Uterus (tissue), 4 donors: ENCODE results near the gene FAM168A. TPM values are rescaled to one million over a fixed set of nuclear protein-coding genes. Genes with fewer than 3 reads are reported as not detected.

Experiments used
- DNase-seq, 2 donors: peaks; one replicate each; pipeline ENCODE4 v3.0.0-alpha.2; 2019 to 2020
- H3K27ac ChIP-seq, 2 donors: fragments of 200-600 bp; sonication (generic); 1 replicate in 1 of 2; 2 replicates in 1 of 2; pipeline ENCODE4 v1.5.1; 2016 to 2018
- H3K27me3 ChIP-seq, 2 donors: fragments of 200-600 bp; sonication (generic); one replicate each; pipeline ENCODE4 v1.5.1; 2018 to 2019; ENCODE audit warnings: control low read depth in 1 of 2
- H3K36me3 ChIP-seq, 2 donors: fragments of 200-600 bp; sonication (generic); one replicate each; pipeline ENCODE4 v1.5.1; 2019; ENCODE audit warnings: control low read depth in 1 of 2
- H3K4me1 ChIP-seq, 2 donors: fragments of 200-600 bp; sonication (generic); one replicate each; pipeline ENCODE4 v1.5.1; 2018 to 2019; ENCODE audit warnings: control low read depth in 1 of 2
- H3K4me3 ChIP-seq, 2 donors: fragments of 200-600 bp; sonication (generic); 1 replicate in 1 of 2; 2 replicates in 1 of 2; pipeline ENCODE4 v1.5.1; 2018 to 2019; ENCODE audit warnings: mild to moderate bottlenecking in 1 of 2
- H3K9me3 ChIP-seq, 2 donors: fragments of 200-600 bp; sonication (generic); one replicate each; pipeline ENCODE4 v1.5.1; 2019; ENCODE audit warnings: control low read depth in 1 of 2
- CTCF ChIP-seq, 4 experiments: fragments of 200-600 bp in 2 of 4; fragments of 450-650 bp in 2 of 4; sonication (generic) in 2 of 4; IDR thresholded peaks; one replicate each; pipeline ENCODE4 v1.5.1; 2016 to 2019; ENCODE audit warnings: antibody characterized with exemption in 4 of 4, mild to moderate bottlenecking in 2 of 4, moderate library complexity in 1 of 4
- POLR2A ChIP-seq, 2 donors: fragments of 450-650 bp; IDR thresholded peaks; one replicate each; pipeline ENCODE4 v1.6.1; 2016; ENCODE audit warnings: antibody characterized with exemption in 2 of 2, mild to moderate bottlenecking in 1 of 2, moderate library complexity in 1 of 2
- intact Hi-C: fragments of 100-400 bp; cut with DNase I; formaldehyde crosslinking; loops from one replicate; pipeline ENCODE4 v1.15.1; 2023; ENCODE audit warnings: low total_unique reads
- total RNA-seq, 4 donors: library from RNA; depleted of rRNA in 3 of 4; stranded (reverse); fragments of >200 nt in 3 of 4; gene quantifications; one replicate each; pipeline versions ENCODE4 v1.1.0 to v1.2.4, GENCODE V29; 2014 to 2023
- donor health status: DM: yes; HTN: yes; CAD: no.

The FAM168A gene
- total RNA-seq, 4 donors from 2014 or later, result 7.9 to 50.3 (median 25.8) TPM

GRCh38 chr11:73453562-73453961, 144.3 kb downstream of the FAM168A start:
- Histone ChIP-seq H3K36me3 (no peaks in the 10 kb centered on the region), H3K27ac (no peak overlapping the region), H3K4me3 (no peak overlapping the region), H3K27me3 (no peaks in the 10 kb centered on the region), H3K4me1 (no peaks in the 10 kb centered on the region), H3K9me3 (no peaks in the 10 kb centered on the region)
- DNase-seq, result no peak
- TF ChIP-seq CTCF (IDR thresholded peaks at IDR 0.05) (no peak), POLR2A (IDR thresholded peaks at IDR 0.05) (no peak)
- intact Hi-C loops, result no loop called here

GRCh38 chr11:73452726-73453125, 145.2 kb downstream of the FAM168A start:
- no peaks in the 10 kb centered on the region for H3K27me3 ChIP-seq
- no peak overlapping the region for H3K4me3 ChIP-seq
- no peaks in the 10 kb centered on the region for H3K36me3 ChIP-seq
- no peaks in the 10 kb centered on the region for H3K9me3 ChIP-seq
- intact Hi-C loops, result no loop called here
- TF ChIP-seq POLR2A (IDR thresholded peaks at IDR 0.05) (no peak), CTCF (IDR thresholded peaks at IDR 0.05) (no peak)
- no peaks in the 10 kb centered on the region for H3K4me1 ChIP-seq
- H3K27ac ChIP-seq, result no peak overlapping the region
- no peak for DNase-seq

- no peaks in the 10 kb centered on the region for H3K27me3 ChIP-seq
- H3K4me3 ChIP-seq, result no peak overlapping the region
- no peak overlapping the region for H3K27ac ChIP-seq
- no peak for TF ChIP-seq POLR2A (IDR thresholded peaks at IDR 0.05)
- no peak for TF ChIP-seq CTCF (IDR thresholded peaks at IDR 0.05)
- H3K9me3 ChIP-seq, result no peaks in the 10 kb centered on the region
- no peaks in the 10 kb centered on the region for H3K4me1 ChIP-seq
- intact Hi-C loops, result no loop called here
- H3K36me3 ChIP-seq, result no peaks in the 10 kb centered on the region
- DNase-seq, result no peak
Observed at GRCh38 chr11:73451896-73452295, 146.0 kb downstream of the FAM168A start.

GRCh38 chr11:73446766-73447165, 151.1 kb downstream of the FAM168A start:
- H3K36me3 ChIP-seq, result no peaks in the 10 kb centered on the region
- intact Hi-C loops, result no loop called here
- TF ChIP-seq CTCF (IDR thresholded peaks at IDR 0.05), result no peak
- no peak for TF ChIP-seq POLR2A (IDR thresholded peaks at IDR 0.05)

GRCh38 chr11:73445980-73446379, 151.9 kb downstream of the FAM168A start:
- no peak for TF ChIP-seq POLR2A (IDR thresholded peaks at IDR 0.05)
- TF ChIP-seq CTCF (IDR thresholded peaks at IDR 0.05), result no peak
- Histone ChIP-seq H3K36me3 (no peaks in the 10 kb centered on the region), H3K9me3 (no peaks in the 10 kb centered on the region), H3K4me3 (no peak overlapping the region), H3K27ac (no peak overlapping the region), H3K27me3 (no peaks in the 10 kb centered on the region), H3K4me1 (no peaks in the 10 kb centered on the region)
- no peak for DNase-seq
- intact Hi-C loops, result no loop called here

More at GRCh38 chr11:73446766-73447165, 151.1 kb downstream of the FAM168A start:
- Histone ChIP-seq H3K4me3 (no peak overlapping the region), H3K4me1 (no peaks in the 10 kb centered on the region), H3K27ac (no peak overlapping the region), H3K27me3 (no peaks in the 10 kb centered on the region), H3K9me3 (no peaks in the 10 kb centered on the region)
- no peak for DNase-seq
